ENCODE results near the gene ASB9.

GRCh38 chrX:15240414-15240813, 29.5 kb downstream of the ASB9 start:
- no peak for TF ChIP-seq EZH2 (IDR thresholded peaks at IDR 0.05; ENCODE audit: insufficient read depth, poor library complexity, severe bottlenecking)
- TF ChIP-seq EZH2phosphoT487 (IDR thresholded peaks at IDR 0.05; ENCODE audit: insufficient read depth, low read depth) = no peak
